ENCODE results near the gene SAMD15.
"Not testable (repeated sequence)": the region's sequence is repeated elsewhere in the genome, so short reads cannot be mapped to it uniquely, and the experiment has no call there.

The SAMD15 gene

DNA sequence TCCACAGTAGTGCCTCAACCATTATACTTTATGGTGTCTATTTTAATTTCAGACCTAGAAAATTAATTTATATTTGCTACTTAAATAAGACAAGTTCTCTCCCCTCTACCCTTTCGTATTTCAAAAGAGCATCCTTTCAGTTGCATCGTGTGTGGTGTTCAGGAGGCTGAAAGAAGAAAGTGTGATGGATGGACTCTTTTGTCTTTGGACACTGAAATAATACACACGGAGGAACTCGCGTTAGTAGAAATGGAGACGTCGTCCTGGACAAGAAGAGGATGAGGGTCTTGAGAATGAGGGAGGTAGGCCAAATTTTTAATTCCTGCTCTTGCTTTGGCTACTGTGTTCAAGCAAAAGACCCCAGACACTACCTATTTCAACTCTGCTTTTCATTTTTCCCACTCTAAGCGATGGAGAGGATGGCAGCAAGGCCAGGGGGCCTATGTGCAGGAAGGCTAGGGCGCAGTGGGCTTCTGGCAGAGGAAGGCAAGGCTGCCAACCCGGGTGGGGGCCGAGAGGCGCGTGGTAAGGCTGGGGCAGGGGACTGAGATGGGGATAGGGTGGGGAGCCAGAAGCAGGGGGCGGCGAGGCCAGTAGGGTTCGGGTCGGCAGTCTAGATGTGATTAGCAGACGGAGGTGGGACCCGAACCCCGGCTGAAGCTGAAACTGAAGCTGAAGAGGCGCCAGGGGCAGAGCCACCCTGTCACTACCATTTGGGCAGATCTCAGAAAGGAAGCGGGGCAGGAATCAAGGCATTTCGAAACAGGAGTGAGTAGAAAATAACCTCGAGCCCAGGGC lies 1.0 kb upstream of the SAMD15 start:
- DNase-seq: peak; percentile 33

DNA sequence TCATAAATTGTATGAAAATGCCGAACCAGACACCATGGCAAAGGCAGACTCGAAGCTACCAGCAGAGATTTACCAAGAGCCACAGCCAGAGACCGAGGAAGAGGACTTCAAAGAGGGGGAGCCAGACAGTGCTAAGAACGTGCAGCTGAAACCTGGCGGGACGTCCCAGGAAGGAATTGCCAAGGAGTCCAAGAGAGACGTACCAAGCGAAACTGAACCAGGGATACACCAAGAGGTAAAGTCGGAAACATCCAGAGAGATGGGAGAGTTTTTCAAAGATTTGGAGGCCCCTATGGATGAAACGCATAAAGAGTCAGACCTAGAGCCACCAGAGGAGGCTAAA lies 294 bp downstream of the SAMD15 start:
- no peak for DNase-seq

DNA sequence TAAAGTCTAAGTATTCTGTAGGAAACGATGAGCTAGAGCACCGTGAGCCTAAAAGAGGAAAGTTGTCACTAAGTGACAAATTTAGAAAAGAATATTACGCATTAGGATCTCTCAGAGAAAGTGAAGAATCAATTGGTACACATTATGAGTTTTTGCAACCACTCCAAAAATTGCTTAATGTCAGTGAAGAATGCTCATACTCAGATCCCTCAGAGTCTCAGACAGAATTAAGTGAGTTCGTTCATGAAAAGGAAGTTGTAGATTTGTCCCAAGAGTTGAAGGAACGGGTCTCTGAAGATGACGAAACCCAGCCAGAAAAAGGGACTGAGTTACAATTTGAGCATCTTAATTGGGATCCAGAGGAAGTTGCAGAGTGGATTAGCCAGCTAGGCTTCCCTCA lies 1.5 kb downstream of the SAMD15 start:
- peak; percentile 91 for DNase-seq

DNA sequence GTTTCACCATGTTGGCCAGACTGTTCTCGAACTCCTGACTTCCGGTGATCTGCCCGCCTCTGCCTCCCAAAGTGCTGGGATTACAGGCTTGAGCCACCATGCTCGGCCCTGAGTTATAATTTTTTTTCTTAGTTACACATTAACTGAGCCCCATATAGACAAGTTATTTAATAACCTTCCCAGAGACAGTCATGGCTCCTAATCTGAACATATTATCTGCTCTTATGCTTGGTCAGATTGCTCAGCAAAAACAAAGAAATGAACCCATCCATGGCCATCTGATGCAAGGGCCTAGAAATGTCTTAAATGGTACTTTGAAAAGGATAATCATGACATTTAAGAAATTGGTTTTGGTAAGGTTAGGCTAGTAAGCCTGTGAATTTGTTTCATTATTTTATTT lies 13.0 kb downstream of the SAMD15 start:
- DNase-seq: no peak

DNA sequence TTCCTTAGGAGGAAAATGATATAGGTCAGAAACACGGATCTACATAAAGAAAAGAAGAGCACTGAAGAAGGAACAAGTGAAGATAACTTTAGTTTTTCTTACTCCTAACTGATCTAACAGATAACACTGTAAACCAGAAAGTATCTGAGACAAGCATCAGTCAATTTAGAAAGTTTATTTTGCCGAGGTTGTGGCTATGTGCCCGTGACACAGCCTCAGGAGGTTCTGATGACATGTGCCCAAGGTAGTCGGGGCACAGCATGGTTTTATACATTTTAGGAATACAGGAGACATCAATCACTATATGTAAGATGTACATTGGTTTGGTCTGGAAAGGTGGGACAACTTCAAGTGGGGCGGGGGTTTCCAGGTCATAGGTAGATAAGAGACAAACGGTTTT lies 23.0 kb downstream of the SAMD15 start:
- no peak for DNase-seq

DNA sequence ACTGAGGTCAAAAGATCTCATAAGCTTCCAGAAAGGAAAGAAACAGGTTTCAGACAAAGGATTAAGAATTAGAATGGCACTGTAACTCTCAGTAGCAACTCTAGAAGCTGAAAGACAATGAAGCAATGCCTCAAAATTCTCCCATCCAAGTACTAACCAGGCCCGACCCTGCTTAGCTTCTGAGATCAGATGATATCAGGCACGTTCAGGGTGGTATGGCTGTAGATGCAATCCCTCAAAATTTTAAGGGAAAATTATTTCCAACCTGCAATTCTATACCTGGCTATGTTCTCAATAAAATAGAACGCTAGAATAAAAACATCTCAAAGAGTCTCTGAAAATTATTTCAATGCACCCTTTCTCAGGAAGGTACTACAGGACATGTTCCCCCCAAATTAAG lies 26.6 kb downstream of the SAMD15 start:
- no peak for DNase-seq

DNA sequence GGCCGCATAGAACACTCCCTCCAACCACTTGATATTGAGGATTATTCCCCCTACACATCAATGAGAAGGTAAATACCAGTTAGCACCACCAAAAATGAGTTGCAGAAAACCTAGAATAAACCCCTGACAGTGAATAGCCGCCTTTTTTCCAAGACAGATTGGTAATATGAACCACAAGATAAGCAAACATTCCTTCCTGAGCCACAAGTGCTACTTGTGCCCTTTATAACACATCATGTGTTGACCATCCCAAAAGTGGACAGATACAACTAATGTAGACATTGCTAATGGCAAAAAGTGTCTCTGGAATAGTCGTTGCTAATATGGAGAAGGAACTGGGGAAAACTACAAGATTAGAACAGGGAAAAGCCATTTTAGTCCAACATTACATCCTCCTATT lies 28.9 kb downstream of the SAMD15 start:
- no peak for DNase-seq

DNA sequence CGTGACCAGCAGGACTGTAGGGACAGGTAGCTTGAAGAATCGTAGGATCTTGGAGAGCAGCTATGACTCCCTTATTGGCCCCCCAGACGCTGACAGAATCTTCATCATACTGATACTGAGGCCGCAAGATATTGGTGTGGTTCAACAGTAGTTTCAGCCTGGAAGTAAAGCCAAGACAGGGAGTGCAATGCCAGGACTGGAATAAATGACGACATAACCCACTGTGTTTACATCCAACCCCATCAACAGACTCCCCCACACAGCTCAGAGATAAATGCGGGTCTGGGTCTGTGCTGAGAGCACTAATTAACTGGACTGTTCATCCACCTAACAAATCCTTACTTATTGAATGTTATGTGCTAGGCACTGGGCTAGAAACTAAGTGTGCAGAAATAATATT lies 29.5 kb downstream of the SAMD15 start:
- DNase-seq: peak; percentile 88

DNA sequence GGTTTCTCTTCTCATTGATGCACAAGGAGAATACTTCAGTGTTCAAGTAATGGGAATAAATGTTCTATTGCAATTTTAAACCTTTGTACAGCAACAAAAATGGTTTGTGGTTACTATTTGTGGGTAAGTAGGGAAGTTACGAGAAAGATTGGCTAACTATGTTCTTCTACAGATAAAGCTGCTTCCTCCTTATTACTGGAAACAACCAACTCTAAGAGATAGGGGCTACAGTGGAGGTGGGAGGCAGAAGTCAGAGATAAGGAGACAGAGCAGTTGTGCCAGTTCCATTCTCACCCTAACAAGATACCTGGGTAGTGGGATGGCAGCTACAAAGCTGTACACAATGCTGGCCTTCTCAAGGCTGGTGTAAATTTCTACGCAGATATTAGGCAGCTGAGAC lies 30.0 kb downstream of the SAMD15 start:
- DNase-seq: peak; percentile 90

DNA sequence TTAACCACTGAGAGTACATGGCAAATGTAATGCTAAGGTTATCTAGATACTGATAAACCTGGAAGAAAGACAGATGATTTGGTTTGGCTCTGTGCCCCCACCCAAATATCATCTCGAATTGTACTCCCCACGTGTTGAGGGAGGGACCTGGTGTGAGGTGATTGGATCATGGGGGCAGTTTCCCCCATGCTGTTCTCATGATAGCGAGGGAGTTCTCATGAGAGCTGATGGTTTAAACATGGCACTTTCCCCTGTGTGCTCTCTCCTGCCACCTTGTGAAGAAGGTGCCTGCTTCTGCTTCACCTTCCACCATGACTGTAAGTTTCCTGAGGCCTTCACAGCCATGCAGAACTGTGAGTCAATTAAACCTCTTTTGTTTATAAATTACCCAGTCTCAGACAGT lies 32.0 kb downstream of the SAMD15 start:
- no peak for DNase-seq

DNA sequence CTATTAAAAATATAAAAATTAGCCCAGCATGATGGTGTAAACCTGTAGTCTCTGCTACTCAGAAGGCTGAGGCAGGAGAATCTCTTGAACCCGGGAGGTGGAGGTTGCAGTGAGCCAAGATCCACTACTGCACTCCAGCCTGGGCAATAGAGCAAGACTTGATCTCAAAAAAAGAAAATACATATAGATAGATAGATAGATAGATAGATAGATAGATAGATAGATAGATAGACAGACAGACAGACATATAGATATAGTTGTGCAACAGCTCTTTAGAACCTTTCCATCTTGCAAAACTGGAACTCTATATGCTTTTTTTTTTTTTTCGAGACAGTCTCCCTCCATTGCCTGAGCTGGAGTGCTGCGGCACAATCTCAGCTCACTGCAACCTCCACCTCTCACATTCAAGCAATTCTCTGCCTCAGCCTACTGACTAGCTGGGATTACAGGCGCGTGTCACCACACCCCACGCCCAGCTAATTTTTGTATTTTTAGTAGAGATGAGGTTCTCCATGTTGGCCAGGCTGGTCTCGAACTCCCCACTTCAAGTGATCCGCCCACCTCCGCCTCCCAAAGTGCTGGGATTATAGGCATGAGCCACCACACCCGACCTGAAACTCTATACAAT lies 38.3 kb downstream of the SAMD15 start:
- not testable (repeated sequence) for DNase-seq

DNA sequence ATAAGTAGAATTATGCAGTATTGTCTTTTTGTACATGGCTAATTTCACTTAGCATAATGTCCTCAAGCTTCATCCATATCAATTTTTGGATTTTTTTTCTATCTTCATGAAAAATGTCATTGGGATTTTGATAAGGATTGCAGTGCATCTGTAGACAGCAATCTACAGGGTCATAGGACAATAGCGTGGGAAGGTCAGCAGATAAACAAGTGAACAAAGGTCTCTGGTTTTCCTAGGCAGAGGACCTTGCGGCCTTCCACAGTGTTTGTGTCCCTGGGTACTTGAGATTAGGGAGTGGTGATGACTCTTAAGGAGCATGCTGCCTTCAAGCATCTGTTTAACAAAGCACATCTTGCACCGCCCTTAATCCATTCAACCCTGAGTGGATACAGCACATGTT lies 38.9 kb downstream of the SAMD15 start:
- DNase-seq: not testable (repeated sequence)

DNA sequence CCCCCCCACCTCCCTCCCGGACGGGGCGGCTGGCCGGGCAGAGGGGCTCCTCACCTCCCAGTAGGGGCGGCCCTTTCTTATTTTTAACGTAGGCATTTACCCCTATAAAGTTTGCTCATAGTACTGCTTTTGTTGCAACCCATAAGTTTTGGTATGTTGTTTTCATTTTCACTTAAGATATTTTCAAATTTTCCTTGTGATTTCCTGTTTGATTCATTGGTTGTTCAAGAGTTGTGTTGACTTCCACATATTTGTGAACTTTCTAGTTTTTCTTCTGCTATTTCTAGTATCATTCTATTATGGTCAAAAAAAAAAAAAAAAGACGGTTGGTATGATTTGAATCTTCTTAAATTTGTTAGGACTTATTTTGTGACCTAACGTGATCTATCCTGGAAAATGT lies 39.7 kb downstream of the SAMD15 start:
- DNase-seq: peak; percentile 33

DNA sequence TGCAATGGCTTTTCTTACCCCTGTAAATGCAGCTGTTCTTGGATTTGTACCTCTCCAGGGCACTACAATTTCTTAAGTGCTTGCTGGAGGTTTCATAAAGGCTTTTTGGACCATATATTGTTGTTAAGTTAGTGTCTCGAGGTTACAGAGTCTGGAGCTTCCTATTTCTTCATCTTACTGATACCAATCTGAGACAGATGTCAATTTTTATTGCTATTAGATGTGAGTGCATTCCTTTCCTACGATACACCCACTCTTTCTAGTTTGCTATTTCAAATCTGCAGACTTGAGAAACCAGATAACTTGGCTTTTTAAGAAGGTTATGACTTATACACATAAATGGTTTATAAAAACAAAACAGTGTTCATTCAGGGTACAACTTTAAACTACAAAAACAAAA lies 44.0 kb downstream of the SAMD15 start:
- DNase-seq: no peak

DNA sequence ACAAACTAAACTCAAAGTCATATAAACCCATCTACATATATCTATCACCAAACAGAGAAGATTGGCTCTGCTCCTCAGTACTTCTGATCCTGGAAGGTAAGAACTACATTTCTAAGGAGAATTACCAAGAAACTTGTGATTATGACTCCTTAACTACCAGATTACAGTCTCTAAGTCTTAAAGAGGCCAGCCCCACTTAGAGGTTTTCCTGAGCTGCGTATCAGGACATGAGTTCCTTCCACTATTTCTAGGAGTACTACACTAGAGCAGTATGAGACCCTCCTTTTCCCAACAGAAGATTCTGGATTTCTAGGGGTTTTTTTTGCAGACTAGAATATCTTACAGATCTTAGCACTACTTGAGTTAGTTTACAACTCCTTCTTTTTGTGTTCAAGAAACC lies 46.2 kb downstream of the SAMD15 start, which contains the start of gene NOXRED1:
TSS of gene NOXRED1 (minus strand) at position 101 of the 400 bp plus-strand sequence. CDS start 634 bp downstream, outside the sequence.
- DNase-seq: no peak

DNA sequence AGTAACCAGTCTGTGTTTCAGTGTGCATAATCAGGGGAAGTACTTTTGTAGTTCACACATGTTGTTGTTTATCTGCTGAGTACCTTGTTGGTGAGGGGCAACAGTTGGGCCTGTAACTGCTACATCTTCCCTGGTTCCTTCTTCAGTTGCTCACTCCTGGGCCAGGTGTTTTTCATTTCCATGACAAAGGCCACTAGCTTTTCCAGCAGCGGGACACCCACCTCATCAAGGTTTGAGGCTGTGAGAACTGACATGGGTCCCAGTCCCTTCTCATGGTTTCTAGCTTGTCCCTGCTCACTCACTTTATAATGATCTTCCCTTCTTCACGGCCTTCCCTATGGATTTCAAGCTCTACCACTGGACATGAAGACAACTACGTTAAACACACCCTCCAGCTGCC lies 47.7 kb downstream of the SAMD15 start:
- no peak for DNase-seq

DNA sequence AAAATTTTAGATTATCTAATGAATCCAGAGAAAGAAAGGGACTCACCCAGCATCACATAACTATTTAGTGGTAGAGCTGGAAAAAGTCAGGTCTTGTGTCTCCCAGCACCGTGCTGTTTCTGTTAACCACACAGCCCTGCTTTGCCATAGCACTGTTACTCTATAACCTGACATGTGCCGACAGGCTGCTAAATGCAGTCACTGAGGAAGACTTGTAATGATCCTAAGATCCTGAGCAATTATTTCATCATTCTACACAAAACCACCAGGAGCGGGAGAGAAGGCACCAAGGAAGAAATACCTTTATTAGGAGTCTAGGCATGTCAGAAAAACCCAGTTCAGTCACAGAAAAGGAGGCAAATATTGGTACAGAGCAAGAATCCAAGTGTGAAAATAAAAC lies 49.2 kb downstream of the SAMD15 start:
- DNase-seq: no peak

DNA sequence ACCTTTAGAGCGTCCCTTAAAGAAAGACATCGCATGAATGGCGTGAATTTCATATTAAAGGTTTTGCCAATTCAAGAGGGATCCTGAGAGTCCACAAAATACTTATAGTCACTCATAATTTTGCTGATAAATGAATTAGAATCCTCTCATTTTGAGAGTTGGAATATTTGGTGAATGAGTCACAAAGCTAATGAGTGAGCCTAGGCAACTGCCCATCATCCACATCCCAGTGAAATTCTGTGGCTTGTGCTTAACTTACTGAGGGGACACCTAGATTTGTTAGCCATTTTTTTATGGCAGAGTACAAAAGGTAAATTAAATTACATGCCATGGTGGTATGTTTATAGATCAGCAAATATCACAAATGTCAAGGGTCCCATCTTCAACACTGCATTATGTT lies 58.9 kb downstream of the SAMD15 start:
- no peak for DNase-seq

DNA sequence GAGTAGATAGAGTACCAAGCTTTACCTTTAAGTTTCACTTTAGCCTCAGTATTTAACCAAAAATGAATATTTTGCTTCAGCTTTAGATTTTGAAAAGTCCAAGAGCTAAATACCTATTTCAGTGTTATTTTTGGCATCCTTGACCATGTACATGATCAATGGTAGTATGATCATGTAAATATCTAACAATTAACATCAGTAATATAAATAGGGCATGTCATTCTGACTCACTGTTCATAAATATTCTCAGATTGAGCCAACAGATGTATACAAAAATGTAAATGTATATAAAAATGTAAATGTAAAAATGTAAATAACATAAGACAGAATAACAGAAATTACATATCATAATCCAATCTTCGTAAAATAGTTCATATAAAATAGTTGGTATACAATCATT lies 61.4 kb downstream of the SAMD15 start:
- no peak for DNase-seq

DNA sequence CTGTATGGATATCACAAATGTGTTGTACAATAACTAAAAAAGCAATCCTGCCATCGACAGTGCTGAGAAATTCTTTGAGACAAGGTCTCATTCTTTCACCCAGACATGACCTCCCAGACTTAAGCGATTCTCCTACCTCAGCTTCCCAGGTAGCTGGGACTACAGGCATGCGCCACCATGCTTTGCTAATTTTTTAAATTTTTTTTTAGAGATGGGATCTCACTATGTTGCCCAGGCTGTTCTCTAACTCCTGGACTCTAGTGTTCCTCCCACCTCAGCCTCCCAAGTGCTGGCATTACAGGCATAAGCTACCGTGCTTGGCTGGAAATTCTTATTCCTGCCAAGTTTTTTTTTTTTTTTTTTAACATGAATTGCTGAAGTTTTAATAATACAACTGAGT lies 62.7 kb downstream of the SAMD15 start:
- no peak for DNase-seq

Measured in MV-4-11 (cell line).